ENCODE data around the gene PRRG2. TPM values are rescaled to one million over a fixed set of nuclear protein-coding genes. Genes with fewer than 3 reads are reported as not detected.

Gene PRRG2
- total and polyA plus RNA-seq, 9 of the 15 experiments (the other 6 are each of a cell fraction or from before 2014, with no cell fraction given), result 0.06 to 1.1 (median 0.33) TPM

GRCh38 chr19:49570138-49570856 lies 10.8 kb upstream of the PRRG2 start (continued):
- TF ChIP-seq SMC3 (conservative IDR thresholded peaks at IDR 0.05; ENCODE audit: insufficient read depth, low read depth, low read length) (peak; percentile 81), MTA1 (IDR thresholded peaks at IDR 0.05; ENCODE audit: borderline replicate concordance) (no peak), ZBTB33 (CRISPR knock-in tag; IDR thresholded peaks at IDR 0.05) (no peak), SMAD4 (CRISPR knock-in tag; conservative IDR thresholded peaks at IDR 0.05) (0 out of 2 replicates have a peak, but pooled peaks have one; percentile 19), ZNF717 (CRISPR knock-in tag; IDR thresholded peaks at IDR 0.05) (no peak), NKRF (IDR thresholded peaks at IDR 0.05; ENCODE audit: borderline replicate concordance) (no peak), ZBTB7A (IDR thresholded peaks at IDR 0.05; ENCODE audit: borderline replicate concordance, control insufficient read depth, low read depth, low read length) (peak; percentile 76), FOXM1 (IDR thresholded peaks at IDR 0.05; ENCODE audit: low read depth) (no peak), FOXM1 (CRISPR knock-in tag; IDR thresholded peaks at IDR 0.05; ENCODE audit: low read depth) (no peak), ZNF174 (CRISPR knock-in tag; IDR thresholded peaks at IDR 0.05) (0 out of 2 replicates have a peak, but pooled peaks have one; percentile 61), ADNP (tag; IDR thresholded peaks at IDR 0.05) (0 out of 2 replicates have a peak, but pooled peaks have one; percentile 20), MYNN (IDR thresholded peaks at IDR 0.05) (0 out of 2 replicates have a peak, but pooled peaks have one; percentile 31), MYNN (CRISPR knock-in tag; IDR thresholded peaks at IDR 0.05) (no peak), NR4A1 (CRISPR knock-in tag; IDR thresholded peaks at IDR 0.05) (no peak), NR4A1 (tag; IDR thresholded peaks at IDR 0.05) (no peak), ZBTB43 (CRISPR knock-in tag; IDR thresholded peaks at IDR 0.05) (no peak), PREB (CRISPR knock-in tag; IDR thresholded peaks at IDR 0.05) (no peak), XRCC5 (IDR thresholded peaks at IDR 0.05; ENCODE audit: low read depth, low read length) (0 out of 2 replicates have a peak, but pooled peaks have one; percentile 54), MAZ (CRISPR knock-in tag; conservative IDR thresholded peaks at IDR 0.05 in 1 of 2, IDR thresholded peaks at IDR 0.05 in 1 of 2) (peak in 1 of 2 experiments; percentile 52; a peak in 1 of 4 replicates), NBN (IDR thresholded peaks at IDR 0.05; ENCODE audit: low read depth) (peak; percentile 66), POLR2AphosphoS2 (IDR thresholded peaks at IDR 0.05; ENCODE audit: low read length) (no peak)
